SU-DHL-6 (cell line): Measurements from ENCODE around the gene GAPDH.

ENCODE experiments used
- H2AFZ ChIP-seq: fragments of 200-600 bp; sonication (generic); 2 replicates; pipeline ENCODE4 v1.6.1; 2014; ENCODE audit warnings: low read depth, mild to moderate bottlenecking, moderate library complexity, mixed read lengths, antibody characterized with exemption, low read length; ENCODE audit not compliant: severe bottlenecking
- H3F3A ChIP-seq: fragments of 200-600 bp; shearing (Covaris generic); 2 replicates; pipeline ENCODE4 v1.6.0; 2016; ENCODE audit warnings: antibody characterized with exemption, mild to moderate bottlenecking; ENCODE audit not compliant: insufficient read depth
- H3K27ac ChIP-seq: fragments of 200-600 bp; sonication (generic); 2 replicates; pipeline ENCODE4 v1.5.1; 2016; ENCODE audit warnings: low read depth, mild to moderate bottlenecking, low read length, moderate library complexity, mixed read lengths
- H3K27me3 ChIP-seq: fragments of 200-600 bp; sonication (generic), shearing (Covaris generic); 2 replicates; pipeline ENCODE4 v1.6.0; 2014; ENCODE audit warnings: mild to moderate bottlenecking, low read length
- H3K36me3 ChIP-seq: fragments of 200-600 bp; sonication (generic); 2 replicates; pipeline ENCODE4 v1.6.1; 2014; ENCODE audit warnings: mild to moderate bottlenecking, low read length, mixed read lengths
- H3K4me2 ChIP-seq: fragments of 300-600, 200-600 bp; shearing (Covaris generic), sonication (generic); 2 replicates; pipeline ENCODE4 v1.6.0; 2014; ENCODE audit warnings: low read length, low read depth, mild to moderate bottlenecking; ENCODE audit not compliant: poor library complexity, severe bottlenecking
- H3K4me3 ChIP-seq: fragments of 200-600 bp; sonication (generic); 2 replicates; pipeline ENCODE4 v1.5.1; 2014; ENCODE audit warnings: antibody characterized with exemption, low read length, mild to moderate bottlenecking, mixed read lengths; ENCODE audit not compliant: insufficient read depth, poor library complexity, severe bottlenecking
- H3K79me2 ChIP-seq: fragments of 200-600 bp; sonication (generic); 2 replicates; pipeline ENCODE4 v1.6.1; 2014; ENCODE audit warnings: mild to moderate bottlenecking, low read length, moderate library complexity; ENCODE audit not compliant: insufficient read depth
- H3K9ac ChIP-seq: fragments of 200-600 bp; sonication (generic); 2 replicates; pipeline ENCODE4 v1.7.0; 2014; ENCODE audit warnings: mild to moderate bottlenecking, low read length
- H3K9me2 ChIP-seq: fragments of 200-600 bp; sonication (generic); replicated peaks from 2 replicates; pipeline ENCODE4 v1.6.1; 2014; ENCODE audit warnings: low read length; ENCODE audit not compliant: insufficient read depth
- H3K9me3 ChIP-seq: fragments of 200-600 bp; sonication (generic); 2 replicates; pipeline ENCODE4 v1.6.1; 2014; ENCODE audit warnings: low read length, mixed read lengths; ENCODE audit not compliant: insufficient read depth
- H4K20me1 ChIP-seq: fragments of 200-600 bp; sonication (generic); 2 replicates; pipeline ENCODE4 v1.6.1; 2014; ENCODE audit warnings: low read depth, mild to moderate bottlenecking, antibody characterized with exemption, low read length, moderate library complexity, mixed read lengths
- EZH2phosphoT487 ChIP-seq: fragments of 200-600 bp; sonication (generic), shearing (Covaris generic); conservative IDR thresholded peaks from 2 replicates; pipeline ENCODE4 v1.6.1; 2018; ENCODE audit warnings: mild to moderate bottlenecking, antibody characterized with exemption, low read length, moderate library complexity, mixed read lengths
- TF ChIP-seq, protein P1 (sequence below): fragments of 200-600 bp; sonication (generic); IDR thresholded peaks from one replicate; pipeline ENCODE4 v1.5.1; 2017; ENCODE audit warnings: antibody characterized with exemption, mild to moderate bottlenecking, low read length, moderate library complexity; ENCODE audit not compliant: insufficient read depth, poor library complexity, severe bottlenecking

The GAPDH gene

DNA sequence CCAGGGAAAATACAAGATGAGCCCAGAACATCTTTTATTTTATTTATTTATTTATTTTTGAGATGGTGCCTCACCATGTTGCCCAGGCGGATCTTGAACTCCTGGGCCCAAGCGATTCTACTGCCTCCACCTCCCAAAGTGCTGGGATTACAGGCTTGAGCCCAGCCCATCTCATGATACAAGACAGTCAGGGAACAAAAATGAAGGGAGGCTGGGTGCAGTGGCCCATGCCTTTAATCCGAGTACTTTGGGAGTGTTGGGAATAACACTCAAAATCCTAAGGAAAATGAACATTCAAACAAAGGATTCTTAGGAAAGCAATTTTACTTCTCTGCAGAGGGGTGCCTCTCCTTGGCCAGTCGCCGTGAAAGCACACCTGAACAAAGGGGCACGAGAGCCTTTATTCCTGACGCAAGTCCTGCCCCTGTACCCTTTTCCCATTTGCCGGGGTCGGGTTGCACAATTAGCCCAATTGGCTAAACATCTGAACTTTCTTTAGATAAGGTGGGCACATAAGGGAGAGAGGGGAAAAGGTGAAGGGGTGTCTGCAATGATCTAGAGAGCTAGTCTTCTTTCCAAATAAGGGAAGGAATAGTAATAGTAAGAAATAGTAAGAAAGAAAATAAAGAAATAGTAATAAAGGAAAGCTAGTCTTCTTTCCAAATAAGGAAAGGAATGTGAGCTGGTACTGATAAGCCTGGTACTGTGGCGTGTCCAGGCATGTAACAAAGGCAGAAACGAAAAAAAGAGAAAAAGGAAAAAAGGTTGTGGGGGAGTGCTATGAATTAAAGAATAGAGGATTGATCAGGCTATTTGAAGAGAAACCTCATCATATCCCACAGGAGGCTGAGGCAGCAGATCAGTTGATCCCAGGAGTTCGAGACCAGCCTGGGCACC, 27.0 kb upstream of the GAPDH start:
- H3K4me3 ChIP-seq, result no peak overlapping the region
- TF ChIP-seq, protein P1, sequence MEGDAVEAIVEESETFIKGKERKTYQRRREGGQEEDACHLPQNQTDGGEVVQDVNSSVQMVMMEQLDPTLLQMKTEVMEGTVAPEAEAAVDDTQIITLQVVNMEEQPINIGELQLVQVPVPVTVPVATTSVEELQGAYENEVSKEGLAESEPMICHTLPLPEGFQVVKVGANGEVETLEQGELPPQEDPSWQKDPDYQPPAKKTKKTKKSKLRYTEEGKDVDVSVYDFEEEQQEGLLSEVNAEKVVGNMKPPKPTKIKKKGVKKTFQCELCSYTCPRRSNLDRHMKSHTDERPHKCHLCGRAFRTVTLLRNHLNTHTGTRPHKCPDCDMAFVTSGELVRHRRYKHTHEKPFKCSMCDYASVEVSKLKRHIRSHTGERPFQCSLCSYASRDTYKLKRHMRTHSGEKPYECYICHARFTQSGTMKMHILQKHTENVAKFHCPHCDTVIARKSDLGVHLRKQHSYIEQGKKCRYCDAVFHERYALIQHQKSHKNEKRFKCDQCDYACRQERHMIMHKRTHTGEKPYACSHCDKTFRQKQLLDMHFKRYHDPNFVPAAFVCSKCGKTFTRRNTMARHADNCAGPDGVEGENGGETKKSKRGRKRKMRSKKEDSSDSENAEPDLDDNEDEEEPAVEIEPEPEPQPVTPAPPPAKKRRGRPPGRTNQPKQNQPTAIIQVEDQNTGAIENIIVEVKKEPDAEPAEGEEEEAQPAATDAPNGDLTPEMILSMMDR, result no peak
- TF ChIP-seq EZH2phosphoT487, result no peak
- H4K20me1 ChIP-seq, result 0 out of 2 replicates have a peak, but pooled peaks cover 7% of the 10 kb centered on the region
- no peaks in the 10 kb centered on the region for H3K9me3 ChIP-seq
- H3K36me3 ChIP-seq, result peaks cover 30% of the 10 kb centered on the region; the same call in 1 of the 2 replicates
- no peaks in the 10 kb centered on the region for H3K27me3 ChIP-seq
- H3K9me2 ChIP-seq, result no peaks in the 10 kb centered on the region
- H3K79me2 ChIP-seq, result peaks cover 71% of the 10 kb centered on the region
- H2AFZ ChIP-seq, result no peak overlapping the region
- no peak overlapping the region for H3K9ac ChIP-seq
- H3F3A ChIP-seq, result no peaks in the 10 kb centered on the region
- no peak overlapping the region for H3K4me2 ChIP-seq
- no peak overlapping the region for H3K27ac ChIP-seq

DNA sequence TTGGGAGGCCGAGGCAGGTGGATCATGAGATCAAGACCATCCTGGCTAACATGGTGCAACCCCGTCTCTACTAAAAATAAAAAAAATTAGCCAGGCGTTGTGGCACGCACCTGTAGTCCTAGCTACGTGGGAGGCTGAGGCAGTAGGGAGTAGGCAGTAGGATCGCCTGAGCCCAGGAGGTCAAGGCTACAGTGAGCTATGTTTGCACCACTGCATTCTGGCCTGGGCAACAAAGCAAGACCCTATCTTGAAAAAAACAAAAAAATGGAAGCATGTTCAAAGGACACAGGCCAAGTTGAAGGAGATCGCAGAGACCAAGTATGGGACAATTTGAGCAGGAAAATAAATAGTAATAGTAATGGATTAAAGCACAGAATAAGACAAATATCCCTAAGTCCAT, 26.2 kb upstream of the GAPDH start:
- H3F3A ChIP-seq, result no peaks in the 10 kb centered on the region
- peaks cover 64% of the 10 kb centered on the region for H3K79me2 ChIP-seq
- H3K36me3 ChIP-seq, result peaks cover 37% of the 10 kb centered on the region; the same call in 1 of the 2 replicates
- H3K9me3 ChIP-seq, result no peaks in the 10 kb centered on the region
- no peak overlapping the region for H3K4me2 ChIP-seq
- H3K27me3 ChIP-seq, result no peaks in the 10 kb centered on the region
- H3K9me2 ChIP-seq, result no peaks in the 10 kb centered on the region
- 0 out of 2 replicates have a peak, but pooled peaks cover 7% of the 10 kb centered on the region for H4K20me1 ChIP-seq
- no peak overlapping the region for H3K27ac ChIP-seq
- TF ChIP-seq EZH2phosphoT487, result no peak
- TF ChIP-seq, protein P1, result no peak
- no peak overlapping the region for H3K4me3 ChIP-seq
- H2AFZ ChIP-seq, result no peak overlapping the region
- H3K9ac ChIP-seq, result no peak overlapping the region

DNA sequence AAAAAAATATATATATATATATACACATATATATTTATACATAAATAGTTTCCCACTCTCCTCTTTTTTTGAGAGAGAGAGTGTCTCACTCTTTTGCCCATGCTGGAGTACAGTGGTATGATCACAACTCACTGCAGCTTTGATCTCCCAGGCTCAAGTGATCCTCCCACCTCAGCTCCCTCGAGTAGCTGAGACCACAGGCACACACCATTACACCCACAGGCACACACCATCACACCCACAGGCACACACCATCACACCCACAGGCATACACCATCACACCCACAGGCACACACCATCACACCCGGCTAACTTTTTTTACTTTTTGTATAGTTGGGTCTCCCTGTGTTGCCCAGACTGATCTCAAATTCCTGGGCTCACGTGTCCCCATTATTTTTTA, 14.1 kb upstream of the GAPDH start:
- Histone ChIP-seq H3K4me2 (no peak overlapping the region), H2AFZ (no peak overlapping the region)
- TF ChIP-seq, protein P1, result no peak
- no peak for TF ChIP-seq EZH2phosphoT487

More for the DNA sequence above, 14.1 kb upstream of the GAPDH start:
- Histone ChIP-seq H3K27ac (no peak overlapping the region), H3K79me2 (no peaks in the 10 kb centered on the region), H3K9me3 (no peaks in the 10 kb centered on the region), H3K9ac (no peak overlapping the region), H3K36me3 (peaks cover 77% of the 10 kb centered on the region), H3F3A (no peaks in the 10 kb centered on the region), H4K20me1 (no peaks in the 10 kb centered on the region), H3K27me3 (no peaks in the 10 kb centered on the region), H3K4me3 (no peak overlapping the region), H3K9me2 (no peaks in the 10 kb centered on the region)
